ENCODE results near the gene SNX18.

SNX18 gene

GRCh38 chr5:54518146-54518817, 723 bp downstream of the SNX18 start:
- peak; percentile 43 for DNase-seq
- in situ Hi-C loops (cut with MboI; ENCODE audit: low pct_unique_long_range_greater_than_20kb, low sequenced_read_pairs) = loop anchor here (25.0 kb wide), 1 partner anchor 344 kb away; no protein-coding TSS in a partner anchor

DNA sequence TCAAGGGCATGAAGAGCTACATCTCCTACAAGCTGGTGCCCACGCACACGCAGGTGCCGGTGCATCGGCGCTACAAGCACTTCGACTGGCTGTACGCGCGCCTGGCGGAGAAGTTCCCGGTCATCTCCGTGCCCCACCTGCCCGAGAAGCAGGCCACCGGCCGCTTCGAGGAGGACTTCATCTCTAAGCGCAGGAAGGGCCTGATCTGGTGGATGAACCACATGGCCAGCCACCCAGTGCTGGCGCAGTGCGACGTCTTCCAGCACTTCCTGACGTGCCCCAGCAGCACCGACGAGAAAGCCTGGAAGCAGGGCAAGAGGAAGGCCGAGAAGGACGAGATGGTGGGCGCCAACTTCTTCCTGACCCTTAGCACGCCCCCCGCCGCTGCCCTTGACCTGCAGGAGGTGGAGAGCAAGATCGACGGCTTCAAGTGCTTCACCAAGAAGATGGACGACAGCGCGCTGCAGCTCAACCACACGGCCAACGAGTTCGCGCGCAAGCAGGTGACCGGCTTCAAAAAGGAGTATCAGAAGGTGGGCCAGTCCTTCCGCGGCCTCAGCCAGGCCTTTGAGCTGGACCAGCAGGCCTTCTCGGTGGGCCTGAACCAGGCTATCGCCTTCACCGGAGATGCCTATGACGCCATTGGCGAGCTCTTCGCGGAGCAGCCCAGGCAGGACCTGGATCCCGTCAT, 1.4 kb downstream of the SNX18 start:
- in situ Hi-C loops (cut with MboI; ENCODE audit: low pct_unique_long_range_greater_than_20kb, low sequenced_read_pairs) = loop anchor here (25.0 kb wide), 1 partner anchor 343 kb away; no protein-coding TSS in a partner anchor
- no peak for DNase-seq

DNA sequence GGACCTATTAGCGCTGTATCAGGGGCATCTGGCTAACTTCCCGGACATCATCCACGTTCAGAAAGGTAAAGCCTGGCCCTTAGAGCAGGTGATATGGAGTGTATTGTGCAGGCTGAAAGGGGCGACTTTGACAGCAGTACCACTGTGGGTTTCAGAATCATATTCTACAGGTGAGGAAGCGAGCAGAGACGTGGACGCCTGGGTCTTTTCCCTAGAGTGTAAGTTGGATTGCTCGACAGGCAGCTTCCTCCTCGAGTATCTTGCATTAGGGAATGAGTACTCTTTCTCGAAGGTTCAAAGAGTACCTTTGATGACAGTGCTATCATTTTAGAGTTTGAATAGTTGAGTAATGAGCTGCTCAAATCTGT, 1.9 kb downstream of the SNX18 start:
- in situ Hi-C loops (cut with MboI; ENCODE audit: low pct_unique_long_range_greater_than_20kb, low sequenced_read_pairs) = loop anchor here (25.0 kb wide), 1 partner anchor 343 kb away; no protein-coding TSS in a partner anchor
- no peak for DNase-seq

DNA sequence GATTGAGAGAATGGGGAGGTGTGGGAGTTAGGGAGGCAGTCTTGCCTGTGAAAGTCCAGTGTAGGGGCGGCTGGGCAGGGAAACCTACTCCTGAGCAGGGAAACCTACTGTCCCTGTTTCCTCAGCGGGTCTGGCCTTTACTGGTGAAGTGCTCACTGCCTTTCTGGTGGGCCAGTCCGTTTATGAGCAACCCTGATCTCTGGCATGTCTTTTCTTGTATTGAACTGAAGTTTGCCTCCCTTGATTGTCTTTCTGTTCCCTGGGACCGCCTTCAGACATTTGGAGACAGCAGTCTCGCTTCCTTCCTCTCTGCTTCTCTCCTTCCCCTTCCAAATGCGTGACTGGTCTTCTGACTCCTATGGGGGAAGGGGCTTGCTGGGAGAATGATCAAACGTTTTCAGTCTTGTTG, 2.9 kb downstream of the SNX18 start:
- DNase-seq = peak; percentile 80
- in situ Hi-C loops (cut with MboI; ENCODE audit: low pct_unique_long_range_greater_than_20kb, low sequenced_read_pairs) = loop anchor here (25.0 kb wide), 1 partner anchor 342 kb away; no protein-coding TSS in a partner anchor

GRCh38 chr5:54520940-54521339, 3.4 kb downstream of the SNX18 start:
- in situ Hi-C loops (cut with MboI; ENCODE audit: low pct_unique_long_range_greater_than_20kb, low sequenced_read_pairs) = loop anchor here (25.0 kb wide), 1 partner anchor 341 kb away; no protein-coding TSS in a partner anchor
- no peak for DNase-seq

DNA sequence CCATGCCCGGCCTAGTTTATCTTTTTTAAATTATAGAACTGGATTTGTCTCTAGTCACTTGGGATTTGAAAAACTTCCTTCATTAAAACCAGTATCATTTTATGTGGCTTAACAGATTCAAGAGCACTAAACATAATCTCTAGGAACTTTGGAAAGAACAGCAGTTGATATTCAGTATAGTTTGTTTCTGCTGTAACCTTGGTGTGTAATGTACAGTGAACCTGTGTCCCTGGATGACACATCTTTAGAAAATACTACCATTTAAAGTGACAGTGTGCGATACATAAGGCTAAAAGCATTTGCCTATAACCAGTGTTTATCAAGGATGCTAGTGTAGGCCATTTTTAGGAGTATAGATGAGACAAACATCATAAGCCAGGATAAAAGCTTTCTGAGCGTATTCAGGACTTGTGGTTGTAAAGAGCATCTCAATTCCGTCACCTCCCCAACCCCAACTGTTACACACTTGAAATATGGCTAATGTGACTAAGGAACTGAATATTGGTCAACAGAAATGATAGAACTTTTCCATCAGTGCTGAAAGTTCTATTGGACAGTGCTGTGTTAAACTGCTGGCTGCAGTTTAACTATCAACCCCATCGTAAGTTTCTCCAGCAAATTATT, 4.4 kb downstream of the SNX18 start:
- in situ Hi-C loops (cut with MboI; ENCODE audit: low pct_unique_long_range_greater_than_20kb, low sequenced_read_pairs) = loop anchor here (25.0 kb wide), 1 partner anchor 340 kb away; no protein-coding TSS in a partner anchor
- DNase-seq = no peak

- in situ Hi-C loops (cut with MboI; ENCODE audit: low pct_unique_long_range_greater_than_20kb, low sequenced_read_pairs) = loop anchor here (25.0 kb wide), 1 partner anchor 339 kb away; no protein-coding TSS in a partner anchor
- no peak for DNase-seq
Measured at GRCh38 chr5:54523534-54523933, 6.0 kb downstream of the SNX18 start.

GRCh38 chr5:54524082-54524481, 6.5 kb downstream of the SNX18 start:
- in situ Hi-C loops (cut with MboI; ENCODE audit: low pct_unique_long_range_greater_than_20kb, low sequenced_read_pairs) = loop anchor here (25.0 kb wide), 1 partner anchor 338 kb away; no protein-coding TSS in a partner anchor
- no peak for DNase-seq

DNA sequence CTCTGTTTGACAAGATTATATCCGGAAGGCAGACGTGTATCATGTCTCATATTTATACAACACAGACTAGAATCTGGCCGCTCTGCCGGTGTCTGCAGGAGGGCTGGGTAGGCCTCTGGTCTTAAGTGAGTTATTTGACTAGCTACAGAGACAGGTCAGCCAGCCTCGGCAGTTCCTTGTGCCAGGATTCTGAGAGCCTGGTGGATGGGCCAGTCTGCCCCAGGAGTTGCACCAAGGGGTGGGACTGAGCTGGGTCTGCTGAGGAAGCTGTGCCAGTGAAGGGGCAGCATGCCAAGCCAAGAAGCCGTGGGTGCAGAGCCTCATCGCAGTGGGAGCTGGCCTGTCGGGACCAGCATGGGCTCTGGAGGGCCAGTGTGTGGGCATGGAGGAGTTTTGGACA, 7.1 kb downstream of the SNX18 start:
- no peak for DNase-seq
- in situ Hi-C loops (cut with MboI; ENCODE audit: low pct_unique_long_range_greater_than_20kb, low sequenced_read_pairs) = loop anchor here (25.0 kb wide), 1 partner anchor 338 kb away; no protein-coding TSS in a partner anchor

- DNase-seq = no peak
- in situ Hi-C loops (cut with MboI; ENCODE audit: low pct_unique_long_range_greater_than_20kb, low sequenced_read_pairs) = no loop called here
Measured at GRCh38 chr5:54525261-54525660, 7.7 kb downstream of the SNX18 start.

DNA sequence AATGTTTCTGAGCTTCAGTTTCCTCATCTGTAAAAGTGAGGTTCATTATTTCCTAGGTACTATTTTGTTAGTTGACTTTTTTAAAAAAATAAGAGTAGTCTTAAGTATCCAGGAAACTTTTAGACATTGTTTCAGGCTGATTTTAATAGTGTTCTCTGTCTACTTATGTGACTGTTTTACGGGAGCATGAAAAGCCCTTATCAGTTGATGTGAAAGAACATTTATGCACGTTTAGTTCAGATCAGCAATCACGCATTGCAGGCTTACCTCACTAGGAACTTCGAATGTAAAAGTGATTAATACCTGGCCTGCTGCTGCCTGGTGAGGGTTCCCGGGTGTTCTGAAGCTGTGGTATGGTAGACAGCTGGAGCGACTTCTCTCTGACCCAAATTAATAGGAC, 8.1 kb downstream of the SNX18 start:
- DNase-seq = no peak
- in situ Hi-C loops (cut with MboI; ENCODE audit: low pct_unique_long_range_greater_than_20kb, low sequenced_read_pairs) = no loop called here

DNA sequence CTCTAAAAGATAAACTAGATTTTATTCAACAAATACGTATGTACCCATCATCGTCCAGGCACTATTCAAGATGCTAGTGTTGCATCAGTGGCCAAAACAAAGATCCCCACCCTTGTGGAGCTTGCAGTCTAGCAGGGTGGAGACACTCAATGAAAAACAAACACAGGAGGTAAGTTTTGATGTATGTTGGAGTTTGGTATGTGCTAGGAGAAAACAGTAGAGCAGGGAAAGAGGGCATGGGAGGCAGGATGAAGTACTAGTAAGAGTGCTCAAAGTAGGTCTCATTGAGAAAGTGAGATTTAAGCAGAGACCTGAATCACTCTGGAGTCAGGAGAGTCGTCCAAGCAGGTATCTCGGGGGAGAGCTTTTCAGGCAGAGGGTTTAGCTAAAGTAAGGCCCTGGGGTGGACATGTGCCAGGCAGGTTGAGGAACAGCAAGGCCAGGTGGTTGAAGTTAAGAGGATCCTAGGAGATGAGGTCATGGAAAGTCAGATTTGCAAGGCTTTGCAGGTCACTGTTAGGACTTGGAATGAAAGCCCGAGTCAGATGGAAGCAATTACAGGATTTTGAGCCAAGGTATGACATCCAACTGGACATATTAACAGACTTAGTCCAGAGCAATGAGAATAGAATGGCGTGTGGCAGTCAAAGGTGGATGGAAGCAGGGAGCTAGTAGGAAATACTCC, 9.2 kb downstream of the SNX18 start:
- in situ Hi-C loops (cut with MboI; ENCODE audit: low pct_unique_long_range_greater_than_20kb, low sequenced_read_pairs) = no loop called here
- DNase-seq = no peak

DNA sequence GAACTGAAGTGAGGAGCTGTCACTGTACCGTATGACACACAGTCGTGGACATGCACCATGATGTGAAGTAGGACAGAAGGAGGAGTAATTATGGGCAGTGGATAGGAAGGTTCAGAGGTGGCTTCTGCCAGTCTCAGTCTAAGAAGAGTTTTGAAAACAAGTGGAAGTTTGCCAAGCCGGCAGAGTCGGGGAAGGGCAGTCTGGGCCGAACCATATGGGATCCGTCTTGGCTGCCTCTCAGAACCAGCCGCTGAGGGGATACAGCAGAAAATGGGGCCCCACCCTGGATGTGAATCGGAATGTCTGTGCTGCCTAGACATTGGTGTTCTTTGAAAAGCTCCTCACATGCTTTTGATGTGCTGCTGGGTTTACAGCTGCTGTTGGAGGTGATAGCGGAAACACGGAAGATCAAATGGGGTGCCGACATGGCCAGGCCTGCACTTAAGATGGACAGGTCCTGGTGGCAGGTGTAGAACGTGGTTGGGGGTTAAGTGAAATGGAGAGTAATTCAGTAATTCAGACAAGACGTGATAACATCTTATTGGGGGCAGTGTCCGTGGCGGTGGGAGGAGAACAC, 11.2 kb downstream of the SNX18 start:
- no peak for DNase-seq
- in situ Hi-C loops (cut with MboI; ENCODE audit: low pct_unique_long_range_greater_than_20kb, low sequenced_read_pairs) = no loop called here

GRCh38 chr5:54529565-54529964, 12.0 kb downstream of the SNX18 start:
- no peak for DNase-seq
- in situ Hi-C loops (cut with MboI; ENCODE audit: low pct_unique_long_range_greater_than_20kb, low sequenced_read_pairs) = no loop called here

GRCh38 chr5:54531546-54531945, 14.0 kb downstream of the SNX18 start:
- DNase-seq = no peak
- in situ Hi-C loops (cut with MboI; ENCODE audit: low pct_unique_long_range_greater_than_20kb, low sequenced_read_pairs) = no loop called here

GRCh38 chr5:54533541-54534190, 16.1 kb downstream of the SNX18 start:
- in situ Hi-C loops (cut with MboI; ENCODE audit: low pct_unique_long_range_greater_than_20kb, low sequenced_read_pairs) = no loop called here
- DNase-seq = no peak

- in situ Hi-C loops (cut with MboI; ENCODE audit: low pct_unique_long_range_greater_than_20kb, low sequenced_read_pairs) = no loop called here
- no peak for DNase-seq
Measured at GRCh38 chr5:54534191-54535004, 16.8 kb downstream of the SNX18 start.

Data from KBM-7 (cell line).